NOMO-1 treated with dmso at 0.1 percent for 144 hours (cell line): Measurements from ENCODE around the gene NSUN3.
A peak's percentile ranks its signal among the peaks of the same experiment; 100 is the strongest.
"Not testable (repeated sequence)": the region's sequence is repeated elsewhere in the genome, so short reads cannot be mapped to it uniquely, and the experiment has no call there.

Experiments used
- DNase-seq: peaks from one replicate; lab custom pipeline; 2025; ENCODE audit not compliant: unreplicated experiment; lab: John Stamatoyannopoulos, UW

The NSUN3 gene

GRCh38 chr3:94062513-94063404 lies at the start of gene NSUN3, which contains the start of gene DHFR2:
Gene NSUN3, plus strand, starts transcription at chr3:94063061. Its CDS starts 66 bp downstream, at chr3:94063127.
Gene DHFR2, minus strand, starts transcription at chr3:94062916. Its CDS starts 1,405 bp downstream, at chr3:94061511.
- peak; percentile 85 for DNase-seq

- DNase-seq, result no peak
Observed at GRCh38 chr3:94015025-94015424, 47.8 kb upstream of the NSUN3 start.

GRCh38 chr3:94019659-94020058 lies 43.2 kb upstream of the NSUN3 start:
- no peak for DNase-seq

- no peak for DNase-seq
Observed at GRCh38 chr3:94020293-94020692, 42.6 kb upstream of the NSUN3 start.

GRCh38 chr3:94024385-94024784 lies 38.5 kb upstream of the NSUN3 start:
- no peak for DNase-seq

GRCh38 chr3:94026623-94027022 lies 36.2 kb upstream of the NSUN3 start:
- no peak for DNase-seq

GRCh38 chr3:94028093-94028837 lies 34.6 kb upstream of the NSUN3 start, which contains the start of gene STX19:
Gene STX19, minus strand, starts transcription at chr3:94028597. Its CDS starts 13,328 bp downstream, at chr3:94015269.
- no peak for DNase-seq

GRCh38 chr3:94036909-94037507 lies 25.9 kb upstream of the NSUN3 start:
- DNase-seq, result no peak

- no peak for DNase-seq
Observed at GRCh38 chr3:94043285-94043684, 19.6 kb upstream of the NSUN3 start.

- not testable (repeated sequence) for DNase-seq
Observed at GRCh38 chr3:94044100-94044936, 18.5 kb upstream of the NSUN3 start.

- DNase-seq, result no peak
Observed at GRCh38 chr3:94046533-94046932, 16.3 kb upstream of the NSUN3 start.

GRCh38 chr3:94049267-94049666 lies 13.6 kb upstream of the NSUN3 start:
- DNase-seq, result no peak

GRCh38 chr3:94050546-94050945 lies 12.3 kb upstream of the NSUN3 start:
- DNase-seq, result no peak

- no peak for DNase-seq
Observed at GRCh38 chr3:94061297-94061696, 1.6 kb upstream of the NSUN3 start.

- no peak for DNase-seq
Observed at GRCh38 chr3:94063496-94064119, 747 bp downstream of the NSUN3 start.

GRCh38 chr3:94064243-94064860 lies 1.5 kb downstream of the NSUN3 start:
- DNase-seq, result no peak

GRCh38 chr3:94065122-94065521 lies 2.3 kb downstream of the NSUN3 start:
- no peak for DNase-seq

- DNase-seq, result no peak
Observed at GRCh38 chr3:94065819-94066480, 3.1 kb downstream of the NSUN3 start.
